Fibroblast of villous mesenchyme (primary cell): Measurements from ENCODE around the gene MED15. TPM values are rescaled to one million over a fixed set of nuclear protein-coding genes. Genes with fewer than 3 reads are reported as not detected.

Experiments used
- DNase-seq: peaks from one replicate; pipeline ENCODE4 v3.0.0-alpha.2; 2010; ENCODE audit warnings: low read depth
- H3K4me3 ChIP-seq: 2 replicates; pipeline ENCODE4 v1.5.1; 2011; ENCODE audit warnings: low read depth, mild to moderate bottlenecking, low read length
- CTCF ChIP-seq: IDR thresholded peaks from 2 replicates; pipeline ENCODE4 v1.5.1; 2012; ENCODE audit warnings: low read depth, mild to moderate bottlenecking, low read length; ENCODE audit not compliant: insufficient read depth
- total RNA-seq: library from RNA; depleted of rRNA; stranded (reverse); fragments of >200 nt; gene quantifications from 2 replicates; pipeline ENCODE4 v1.2.3, GENCODE V29; 2012

The MED15 gene
- total RNA-seq, 1 donor, result 51.0 TPM

GRCh38 chr22:20602609-20603164 lies 95.3 kb downstream of the MED15 start:
- no peak overlapping the region for H3K4me3 ChIP-seq
- TF ChIP-seq CTCF, result no peak
- no peak for DNase-seq

DNA sequence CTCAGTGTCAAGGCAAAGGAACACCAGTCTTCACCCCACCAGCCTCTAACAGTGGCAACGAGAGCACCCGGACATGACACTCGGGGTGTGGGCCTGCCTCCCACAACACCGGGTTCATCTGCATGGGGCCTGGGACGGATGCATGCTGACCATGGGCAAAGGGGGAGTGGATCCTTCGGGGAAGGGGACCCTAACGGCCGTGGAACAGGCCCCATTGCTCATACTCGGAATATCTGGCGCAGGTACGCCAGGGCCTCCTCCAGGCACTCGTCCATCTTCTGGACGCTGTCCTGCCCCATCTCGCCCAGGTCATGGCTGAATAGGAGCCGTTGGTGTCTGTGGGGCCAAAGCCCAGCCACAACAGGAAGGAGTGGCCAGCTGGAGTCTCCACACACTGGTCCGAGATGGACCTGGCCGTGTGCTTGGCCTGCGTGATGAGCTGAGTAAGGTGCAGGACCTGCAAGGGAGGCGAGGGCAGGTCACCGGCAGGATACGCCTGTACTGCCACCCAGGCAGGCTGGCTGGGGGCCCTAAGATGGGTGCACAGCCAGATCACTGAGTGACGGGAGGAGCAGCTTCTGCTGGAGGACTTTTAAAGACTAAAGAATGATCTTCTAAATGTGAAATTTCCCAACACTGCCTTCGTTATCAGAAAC lies 96.8 kb downstream of the MED15 start:
- H3K4me3 ChIP-seq, result no peak overlapping the region
- DNase-seq, result no peak
- TF ChIP-seq CTCF, result no peak

- no peak for TF ChIP-seq CTCF
- DNase-seq, result no peak
- no peak overlapping the region for H3K4me3 ChIP-seq
These were observed 97.4 kb downstream of the MED15 start for GRCh38 chr22:20604776-20605221.

DNA sequence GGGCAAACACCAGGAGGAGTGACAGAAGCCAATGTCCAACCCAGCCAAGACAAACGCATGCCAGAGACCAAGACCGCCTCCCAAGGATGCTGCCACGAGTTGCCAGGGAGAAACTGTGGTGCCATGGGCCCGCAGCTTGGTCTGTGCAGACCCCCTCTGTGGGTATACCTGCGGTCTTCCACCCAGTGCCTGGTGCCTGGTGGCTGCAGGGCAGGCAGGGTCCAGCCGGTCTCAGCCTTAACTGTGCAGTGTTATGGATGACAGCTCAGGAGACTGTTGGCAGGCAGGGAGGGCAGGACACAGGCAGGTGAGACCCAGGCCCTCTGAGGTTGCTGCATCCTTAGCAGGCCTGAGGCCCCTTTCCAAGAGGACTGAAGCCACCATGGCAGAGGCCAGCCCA lies 97.9 kb downstream of the MED15 start:
- DNase-seq, result no peak
- TF ChIP-seq CTCF, result no peak
- no peak overlapping the region for H3K4me3 ChIP-seq

DNA sequence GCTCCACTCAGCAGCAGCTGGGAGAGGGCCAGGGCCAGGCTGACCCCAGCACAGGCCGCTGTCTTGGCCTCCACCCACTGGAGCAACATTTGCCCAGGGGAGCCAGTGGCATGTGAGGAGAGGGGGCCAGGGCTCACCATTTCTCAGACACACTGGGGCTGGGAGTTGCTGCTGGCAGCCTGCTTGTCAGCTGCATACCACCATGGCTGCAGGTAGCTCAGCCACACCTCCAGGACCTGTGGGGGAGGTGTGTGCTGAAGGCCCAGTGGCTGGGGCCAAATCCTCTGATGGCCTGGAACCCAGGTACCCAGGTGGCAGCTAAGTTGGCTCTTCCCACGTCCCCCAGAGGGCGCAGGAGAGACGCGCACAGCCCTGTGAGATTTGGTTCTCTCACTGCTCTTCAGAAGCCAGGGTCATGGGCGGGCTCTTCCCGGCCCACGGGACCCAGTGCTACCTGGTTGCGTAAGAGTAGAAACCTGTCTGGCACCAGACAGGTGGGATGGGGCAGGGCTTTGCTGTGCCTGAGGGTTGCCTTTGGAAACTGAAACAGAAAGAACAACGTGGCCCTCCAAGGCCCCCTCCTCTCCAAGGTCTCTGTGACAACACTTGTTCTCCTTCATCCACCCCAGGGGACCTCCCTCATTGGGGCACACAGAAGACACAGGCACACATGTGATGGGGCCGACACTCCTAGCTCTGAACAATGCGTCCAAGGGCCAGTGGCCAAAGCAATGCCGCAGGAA lies 98.8 kb downstream of the MED15 start:
- H3K4me3 ChIP-seq, result no peak overlapping the region
- peak; percentile 66 for DNase-seq
- peak; percentile 78 for TF ChIP-seq CTCF

- no peak for DNase-seq
- TF ChIP-seq CTCF, result no peak
- H3K4me3 ChIP-seq, result no peak overlapping the region
These were observed 99.3 kb downstream of the MED15 start for GRCh38 chr22:20606784-20607128.
